Activated CD4-positive, alpha-beta T cell treated with anti-CD3 and anti-CD28 coated beads for 24 hours (primary cell): Measurements from ENCODE around the gene OSBP2.
"Not testable (repeated sequence)": the region's sequence is repeated elsewhere in the genome, so short reads cannot be mapped to it uniquely, and the experiment has no call there.

Experiments used
- DNase-seq, 2 donors: peaks; one replicate each; pipeline ENCODE4 v3.0.0-alpha.2; 2020; ENCODE audit warnings: low read depth in 2 of 2

OSBP2 gene

DNA sequence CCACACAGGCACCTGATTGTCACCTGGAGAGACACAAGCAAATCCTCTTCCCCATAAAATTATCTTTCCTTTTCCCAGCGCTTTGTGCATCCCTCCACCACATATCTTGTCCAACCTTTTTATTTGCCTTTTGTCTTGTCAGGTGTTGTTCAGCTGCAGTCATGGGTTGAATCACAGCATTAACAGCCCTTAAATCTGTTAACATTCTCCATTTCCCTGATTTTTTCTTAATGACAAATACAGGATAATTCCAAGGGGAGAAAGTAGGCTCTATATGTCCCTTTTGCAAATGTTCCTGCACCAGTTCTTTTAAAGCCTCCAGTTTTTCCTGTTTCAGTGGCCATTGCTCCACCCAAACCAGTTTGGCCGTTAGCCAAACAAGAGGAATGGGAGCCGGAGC, 18.1 kb upstream of the OSBP2 start:
- DNase-seq: not testable (repeated sequence)

DNA sequence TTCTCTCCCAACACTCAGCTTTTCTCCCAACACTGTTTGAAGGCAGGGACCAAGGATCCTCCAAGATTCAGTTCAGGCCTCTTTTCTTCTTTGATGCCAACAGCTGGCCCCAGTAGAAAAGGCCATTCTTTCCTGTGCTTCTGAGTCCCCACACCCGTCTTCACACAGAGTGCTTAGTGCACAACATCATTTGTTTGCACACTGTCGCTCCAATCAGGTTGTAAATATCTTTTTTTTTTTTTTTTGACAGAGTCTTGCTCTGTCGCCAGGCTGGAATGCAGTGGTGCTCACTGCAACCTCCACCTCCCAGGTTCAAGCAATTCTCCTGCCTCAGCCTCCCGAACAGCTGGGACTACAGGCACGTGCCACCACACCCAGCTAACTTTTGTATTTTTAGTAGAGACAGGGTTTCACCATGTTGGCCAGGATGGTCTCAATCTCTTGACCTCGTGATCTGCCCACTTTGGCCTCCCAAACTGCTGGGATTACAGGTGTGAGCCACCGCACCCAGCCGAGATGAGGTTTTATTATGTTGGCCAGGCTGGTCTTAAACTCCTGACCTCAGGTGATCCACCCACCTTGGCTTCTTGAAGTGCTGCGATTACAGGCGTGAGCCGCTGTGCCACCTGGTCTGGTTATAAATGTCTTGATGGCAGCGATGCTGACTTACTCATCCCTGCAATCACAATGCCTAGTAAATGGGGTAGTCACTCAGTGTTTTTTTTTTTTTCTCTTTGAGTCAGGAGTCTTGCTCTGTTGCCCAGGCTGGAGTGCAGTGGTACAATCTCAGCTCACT, 14.6 kb upstream of the OSBP2 start:
- DNase-seq: not testable (repeated sequence)

DNA sequence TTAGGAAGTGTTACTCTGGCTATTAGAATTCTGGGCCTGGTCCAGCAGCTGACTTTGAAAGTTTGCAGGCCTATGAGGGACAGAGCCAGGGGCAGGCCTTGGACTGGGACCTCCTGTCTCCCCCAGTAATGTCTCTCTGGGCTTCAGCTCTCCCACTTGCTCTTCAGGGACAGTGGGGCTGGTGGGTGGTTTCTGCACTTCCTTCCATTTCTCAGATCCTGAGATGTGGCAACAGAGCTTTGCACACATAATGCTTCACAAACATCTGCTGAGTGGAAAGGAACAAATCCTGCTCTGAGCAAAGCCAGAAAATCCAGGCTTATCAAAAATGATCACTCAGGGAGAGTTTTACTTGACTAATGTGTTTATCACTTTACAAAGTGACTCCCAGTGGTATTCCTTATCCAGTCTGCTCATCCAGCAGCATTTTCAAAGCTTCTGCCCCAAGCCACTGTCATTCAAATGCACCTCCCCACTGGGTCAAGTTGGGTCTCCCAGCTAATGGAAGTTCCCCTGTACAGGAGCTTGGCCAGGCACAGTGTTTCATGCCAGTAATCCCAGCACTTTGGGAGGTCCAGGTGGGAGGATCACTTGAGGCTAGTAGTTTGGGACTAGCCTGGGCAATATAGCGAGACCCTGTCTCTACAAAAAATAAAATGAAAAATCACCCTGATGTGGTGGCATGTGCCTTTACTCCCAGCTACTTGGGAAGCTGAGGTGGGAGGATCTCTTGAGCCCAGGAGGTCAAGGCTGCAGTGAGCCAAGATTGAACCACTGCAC, 13.5 kb upstream of the OSBP2 start:
- no peak for DNase-seq

GRCh38 chr22:30681831-30682230, 12.8 kb upstream of the OSBP2 start:
- no peak for DNase-seq

DNA sequence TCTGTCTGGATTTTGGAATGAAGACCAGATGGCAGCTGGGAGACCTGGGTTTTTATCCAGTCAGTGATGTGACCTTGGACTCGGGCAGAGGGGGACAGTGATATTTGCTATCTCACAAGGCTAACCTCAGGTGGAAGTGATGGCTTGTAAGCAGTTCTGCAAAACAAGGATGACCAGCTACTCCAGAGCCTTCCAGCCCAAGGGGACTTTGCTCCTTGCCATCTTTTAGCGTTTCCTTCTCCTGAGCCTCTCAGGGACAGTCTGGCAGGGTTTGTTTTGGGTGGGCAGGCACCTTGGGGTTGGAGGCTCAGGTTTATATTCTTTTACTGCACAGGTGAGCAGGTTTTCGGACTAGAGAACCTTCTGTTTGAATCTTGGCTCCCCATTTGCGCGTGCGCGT, 9.5 kb upstream of the OSBP2 start:
- no peak for DNase-seq

- no peak for DNase-seq
Observed at GRCh38 chr22:30687358-30687757, 7.3 kb upstream of the OSBP2 start.

DNA sequence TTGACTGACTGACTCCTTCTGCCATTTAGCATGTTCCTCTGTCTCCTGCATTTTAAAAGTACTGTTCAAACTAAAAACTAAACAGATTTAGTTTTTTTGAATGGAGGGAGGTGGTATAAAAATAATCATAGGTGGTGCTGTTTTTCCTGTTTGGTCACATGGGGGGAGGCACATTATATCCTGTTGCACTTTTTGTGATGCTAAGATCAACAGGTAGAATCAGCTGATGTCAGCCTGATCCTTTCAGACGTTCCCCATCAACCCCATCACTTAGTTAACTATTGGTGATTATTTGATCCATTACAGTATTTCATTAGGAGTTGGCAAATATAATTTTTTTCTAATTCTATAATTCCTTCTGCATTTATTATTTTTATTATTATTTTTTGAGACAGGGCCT, 5.1 kb upstream of the OSBP2 start:
- no peak for DNase-seq

GRCh38 chr22:30691204-30691603, 3.5 kb upstream of the OSBP2 start:
- DNase-seq: no peak

DNA sequence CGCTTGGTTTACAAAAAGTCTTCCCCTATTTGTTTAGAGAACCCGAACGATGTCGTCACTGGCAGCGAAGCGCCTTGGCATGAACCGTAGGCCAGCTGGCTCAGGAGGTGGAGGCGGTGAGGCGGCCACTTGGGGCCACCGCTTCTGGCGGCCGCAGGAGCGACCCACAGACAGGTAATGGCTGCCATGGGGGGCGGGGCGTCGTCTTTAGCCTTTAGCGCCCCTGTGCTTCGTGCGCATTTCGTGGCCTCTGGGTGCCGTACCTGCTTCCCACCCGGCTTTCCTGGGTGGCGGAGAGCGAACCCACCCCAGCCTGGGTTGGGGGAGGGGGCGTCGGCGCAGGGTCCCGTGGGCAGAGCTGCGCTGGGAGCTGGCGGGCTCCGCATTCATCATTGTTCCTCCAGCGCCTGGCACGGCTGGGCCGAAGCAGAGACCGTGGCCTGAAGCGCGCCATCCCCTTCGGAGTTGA, 469 bp upstream of the OSBP2 start:
- DNase-seq: peak; percentile 25 to 37

DNA sequence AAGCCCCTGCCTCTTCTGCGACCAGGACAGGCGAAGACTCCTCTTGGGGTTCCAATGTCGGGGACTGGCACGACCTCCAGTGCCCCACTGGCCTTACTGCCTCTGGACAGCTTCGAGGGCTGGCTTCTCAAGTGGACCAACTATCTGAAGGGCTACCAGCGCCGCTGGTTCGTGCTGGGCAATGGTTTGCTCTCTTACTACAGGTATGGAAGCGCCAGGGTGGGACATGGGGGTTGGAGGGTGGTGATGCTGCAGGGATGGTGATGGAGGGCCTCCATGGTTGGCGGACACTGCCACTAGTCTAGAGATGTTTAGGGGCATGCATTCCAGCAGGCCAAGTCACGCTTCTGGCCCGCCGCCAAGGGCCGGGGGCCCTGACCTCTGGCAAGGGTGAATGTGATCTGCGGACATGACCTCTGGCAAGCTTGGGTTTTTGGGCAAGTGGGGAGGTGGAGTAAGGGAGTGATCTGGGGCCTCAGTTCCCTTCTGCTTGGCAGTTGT, 727 bp downstream of the OSBP2 start:
- DNase-seq: no peak

- no peak for DNase-seq
Observed at GRCh38 chr22:30695871-30696655, 1.4 kb downstream of the OSBP2 start.

GRCh38 chr22:30697975-30698374, 3.3 kb downstream of the OSBP2 start:
- no peak for DNase-seq

DNA sequence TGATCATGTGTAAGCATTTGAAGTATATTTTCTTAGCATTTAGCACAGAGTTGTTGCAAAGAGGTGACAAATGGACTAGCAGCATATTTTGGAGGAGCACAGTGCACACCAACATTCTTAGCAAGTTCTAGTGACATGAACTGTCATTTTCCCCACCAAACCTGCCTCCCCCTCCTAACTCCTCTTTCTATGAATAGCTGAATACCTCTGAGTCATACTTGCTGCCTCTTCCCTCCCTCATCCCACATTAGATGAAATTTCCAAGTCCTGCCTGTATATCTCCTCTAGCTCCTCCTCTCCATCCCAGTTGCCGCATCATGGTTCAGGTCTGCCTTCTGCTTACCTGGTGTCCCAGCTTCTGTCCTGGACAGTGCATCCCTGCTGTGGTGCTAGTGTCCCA, 7.2 kb downstream of the OSBP2 start:
- no peak for DNase-seq

- DNase-seq: no peak
Observed at GRCh38 chr22:30702856-30703255, 8.2 kb downstream of the OSBP2 start.

GRCh38 chr22:30704978-30705377, 10.3 kb downstream of the OSBP2 start:
- DNase-seq: no peak

GRCh38 chr22:30705710-30706651, 11.3 kb downstream of the OSBP2 start:
- DNase-seq: no peak

- not testable (repeated sequence) for DNase-seq
Observed at GRCh38 chr22:30709980-30710379, 15.3 kb downstream of the OSBP2 start.

DNA sequence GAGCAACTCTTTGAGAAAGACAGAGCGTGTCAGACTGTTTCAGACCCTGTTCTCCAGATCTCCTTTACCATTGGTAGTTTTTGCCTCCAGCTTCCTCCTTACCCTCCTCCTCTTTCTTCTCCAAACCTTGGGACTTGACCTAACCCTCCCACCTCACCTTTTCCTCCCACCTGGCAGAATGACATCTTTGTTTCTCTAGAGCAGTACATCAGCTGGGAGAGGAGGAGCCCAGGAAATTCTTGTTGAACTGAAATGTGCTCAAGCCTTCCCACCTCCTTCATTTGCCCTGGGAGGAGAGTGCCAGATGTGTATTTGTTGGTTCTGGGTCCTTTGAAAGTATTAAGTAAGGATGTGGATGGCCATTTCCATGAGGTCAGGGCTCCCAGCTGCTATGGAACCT, 17.4 kb downstream of the OSBP2 start:
- DNase-seq: no peak

DNA sequence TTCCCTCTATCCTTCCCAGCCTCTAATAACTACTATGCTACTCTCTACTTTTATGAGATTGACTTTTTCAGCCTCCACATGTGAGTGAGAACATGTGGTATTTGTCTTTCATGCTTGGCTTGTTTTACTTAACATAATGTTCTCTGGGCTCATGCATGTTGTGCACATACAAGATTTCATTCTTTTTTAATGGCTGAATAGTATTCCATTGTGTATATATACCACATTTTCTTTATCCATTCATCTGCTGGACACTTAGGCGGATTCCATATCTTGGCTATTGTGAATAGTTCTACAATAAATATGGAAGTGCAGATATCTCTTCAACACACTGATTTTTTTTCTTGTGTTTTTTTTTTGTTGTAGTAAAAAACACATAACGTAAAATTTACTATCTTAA, 19.4 kb downstream of the OSBP2 start:
- DNase-seq: no peak

GRCh38 chr22:30717331-30717921, 22.8 kb downstream of the OSBP2 start:
- DNase-seq: no peak

GRCh38 chr22:30717952-30718351, 23.3 kb downstream of the OSBP2 start:
- DNase-seq: no peak
